NCI-H128 (cell line): ENCODE data around the gene PCYOX1L.

ENCODE experiments used
- DNase-seq: peaks from one replicate; lab custom pipeline; 2025; ENCODE audit not compliant: unreplicated experiment; lab: John Stamatoyannopoulos, UW

Gene PCYOX1L

GRCh38 chr5:149357370-149358293, at the start of gene PCYOX1L:
Gene PCYOX1L, plus strand, starts transcription at chr5:149358046. Its CDS starts 23 bp downstream, at chr5:149358069.
- DNase-seq: peak; percentile 89

- DNase-seq: no peak
These were observed 48.5 kb upstream of the PCYOX1L start for GRCh38 chr5:149309354-149309753.

GRCh38 chr5:149310488-149310887, 47.4 kb upstream of the PCYOX1L start:
- DNase-seq: no peak

- no peak for DNase-seq
These were observed 46.7 kb upstream of the PCYOX1L start for GRCh38 chr5:149310947-149311658.

GRCh38 chr5:149313151-149313841, 44.5 kb upstream of the PCYOX1L start:
- DNase-seq: no peak

- no peak for DNase-seq
These were observed 43.2 kb upstream of the PCYOX1L start for GRCh38 chr5:149314571-149315111.

- no peak for DNase-seq
These were observed 42.1 kb upstream of the PCYOX1L start for GRCh38 chr5:149315753-149316152.

GRCh38 chr5:149317281-149318048, 40.4 kb upstream of the PCYOX1L start:
- DNase-seq: no peak

GRCh38 chr5:149319174-149319573, 38.7 kb upstream of the PCYOX1L start:
- no peak for DNase-seq

GRCh38 chr5:149320791-149321330, 37.0 kb upstream of the PCYOX1L start:
- peak; percentile 16 for DNase-seq

- DNase-seq: no peak
These were observed 35.3 kb upstream of the PCYOX1L start for GRCh38 chr5:149322518-149322917.

- DNase-seq: no peak
These were observed 34.6 kb upstream of the PCYOX1L start for GRCh38 chr5:149323210-149323609.

GRCh38 chr5:149323621-149324205, 34.1 kb upstream of the PCYOX1L start:
- no peak for DNase-seq

GRCh38 chr5:149324641-149325040, 33.2 kb upstream of the PCYOX1L start:
- no peak for DNase-seq

- DNase-seq: no peak
These were observed 32.6 kb upstream of the PCYOX1L start for GRCh38 chr5:149325166-149325735.

- no peak for DNase-seq
These were observed 32.0 kb upstream of the PCYOX1L start for GRCh38 chr5:149325894-149326293.

- DNase-seq: no peak
These were observed 31.2 kb upstream of the PCYOX1L start for GRCh38 chr5:149326611-149327010.

- DNase-seq: no peak
These were observed 29.7 kb upstream of the PCYOX1L start for GRCh38 chr5:149328177-149328576.

GRCh38 chr5:149333711-149334443, 24.0 kb upstream of the PCYOX1L start:
- no peak for DNase-seq
